ENCODE measurements around the gene FAM117B. TPM values are rescaled to one million over a fixed set of nuclear protein-coding genes. Genes with fewer than 3 reads are reported as not detected.

FAM117B gene
- total and polyA plus RNA-seq, 4 donors, result 0.65 to 3.4 (median 2.4) TPM

DNA sequence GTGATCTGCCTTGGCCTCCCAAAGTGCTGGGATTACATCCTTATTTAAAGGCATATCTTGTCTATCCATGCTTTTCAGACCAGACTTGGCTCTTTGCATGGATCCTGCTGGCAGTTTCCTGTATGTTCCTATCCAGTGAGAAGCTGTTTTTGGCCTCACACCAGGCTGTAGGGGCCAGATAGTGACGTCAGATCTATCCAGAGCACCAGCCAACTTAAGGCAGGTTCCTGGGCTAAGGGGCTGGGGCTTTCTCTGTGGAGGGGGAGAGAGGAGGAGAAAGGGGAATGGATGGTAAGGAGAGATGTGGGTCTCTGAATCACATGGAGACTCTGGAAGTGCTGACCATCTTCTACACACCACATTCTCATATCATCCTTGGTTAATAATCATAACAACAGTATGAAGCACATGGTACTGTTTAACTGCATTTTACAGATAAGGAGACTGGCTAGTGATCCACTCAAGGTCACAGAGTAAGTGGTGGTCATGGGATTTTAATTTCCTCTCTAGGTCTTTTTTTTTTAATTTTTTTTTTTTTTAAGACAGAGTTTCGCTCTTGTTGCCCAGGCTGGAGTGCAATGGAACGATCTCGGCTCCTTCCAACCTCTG is 2.0 kb upstream of the FAM117B start:
- no peak for DNase-seq (ENCODE audit: low spot score)
- Histone ChIP-seq H3K4me3 (ENCODE audit: low read depth in 1 of 3, low read length in 3 of 3) (no peak overlapping the region), H3K9me3 (ENCODE audit: control insufficient read depth in 4 of 4, low read length in 3 of 4) (no peaks in the 10 kb centered on the region), H3K27ac (ENCODE audit: low read depth in 1 of 2, low read length in 2 of 2) (peak overlapping the region in 1 of 2 donors; percentile 46), H3K27me3 (ENCODE audit: control insufficient read depth in 4 of 4, insufficient read depth in 4 of 4, low read length in 3 of 4) (no peaks in the 10 kb centered on the region), H3K4me1 (ENCODE audit: control insufficient read depth in 4 of 4, insufficient read depth in 4 of 4, low read length in 3 of 4) (peaks cover under 1 to 14% (median 6%) of the 10 kb centered on the region in 4 donors), H3K9ac (ENCODE audit: low read depth in 1 of 2, low read length in 2 of 2) (no peak overlapping the region), H3K36me3 (ENCODE audit: control insufficient read depth in 4 of 4, insufficient read depth in 3 of 4, low read depth in 1 of 4, low read length in 3 of 4) (no peaks in the 10 kb centered on the region)
- TF ChIP-seq, protein P1, sequence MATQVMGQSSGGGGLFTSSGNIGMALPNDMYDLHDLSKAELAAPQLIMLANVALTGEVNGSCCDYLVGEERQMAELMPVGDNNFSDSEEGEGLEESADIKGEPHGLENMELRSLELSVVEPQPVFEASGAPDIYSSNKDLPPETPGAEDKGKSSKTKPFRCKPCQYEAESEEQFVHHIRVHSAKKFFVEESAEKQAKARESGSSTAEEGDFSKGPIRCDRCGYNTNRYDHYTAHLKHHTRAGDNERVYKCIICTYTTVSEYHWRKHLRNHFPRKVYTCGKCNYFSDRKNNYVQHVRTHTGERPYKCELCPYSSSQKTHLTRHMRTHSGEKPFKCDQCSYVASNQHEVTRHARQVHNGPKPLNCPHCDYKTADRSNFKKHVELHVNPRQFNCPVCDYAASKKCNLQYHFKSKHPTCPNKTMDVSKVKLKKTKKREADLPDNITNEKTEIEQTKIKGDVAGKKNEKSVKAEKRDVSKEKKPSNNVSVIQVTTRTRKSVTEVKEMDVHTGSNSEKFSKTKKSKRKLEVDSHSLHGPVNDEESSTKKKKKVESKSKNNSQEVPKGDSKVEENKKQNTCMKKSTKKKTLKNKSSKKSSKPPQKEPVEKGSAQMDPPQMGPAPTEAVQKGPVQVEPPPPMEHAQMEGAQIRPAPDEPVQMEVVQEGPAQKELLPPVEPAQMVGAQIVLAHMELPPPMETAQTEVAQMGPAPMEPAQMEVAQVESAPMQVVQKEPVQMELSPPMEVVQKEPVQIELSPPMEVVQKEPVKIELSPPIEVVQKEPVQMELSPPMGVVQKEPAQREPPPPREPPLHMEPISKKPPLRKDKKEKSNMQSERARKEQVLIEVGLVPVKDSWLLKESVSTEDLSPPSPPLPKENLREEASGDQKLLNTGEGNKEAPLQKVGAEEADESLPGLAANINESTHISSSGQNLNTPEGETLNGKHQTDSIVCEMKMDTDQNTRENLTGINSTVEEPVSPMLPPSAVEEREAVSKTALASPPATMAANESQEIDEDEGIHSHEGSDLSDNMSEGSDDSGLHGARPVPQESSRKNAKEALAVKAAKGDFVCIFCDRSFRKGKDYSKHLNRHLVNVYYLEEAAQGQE (IDR thresholded peaks at IDR 0.05), result no peak
- TF ChIP-seq EGR1 (IDR thresholded peaks at IDR 0.05; ENCODE audit: low read depth in 2 of 2) (no peak), YY1 (IDR thresholded peaks at IDR 0.05) (no peak), NR2F2 (IDR thresholded peaks at IDR 0.05) (no peak), RXRA (IDR thresholded peaks at IDR 0.05) (no peak), TAF1 (conservative IDR thresholded peaks at IDR 0.05) (no peak), GABPA (IDR thresholded peaks at IDR 0.05 in 1 of 2, conservative IDR thresholded peaks at IDR 0.05 in 1 of 2) (no peak), SP1 (IDR thresholded peaks at IDR 0.05) (no peak), RAD21 (IDR thresholded peaks at IDR 0.05) (no peak), JUND (IDR thresholded peaks at IDR 0.05) (no peak), HNF4G (IDR thresholded peaks at IDR 0.05) (no peak), FOXA1 (IDR thresholded peaks at IDR 0.05) (no peak), FOXA2 (IDR thresholded peaks at IDR 0.05) (no peak), HNF4A (conservative IDR thresholded peaks at IDR 0.05) (no peak)
- TF ChIP-seq, protein P2, sequence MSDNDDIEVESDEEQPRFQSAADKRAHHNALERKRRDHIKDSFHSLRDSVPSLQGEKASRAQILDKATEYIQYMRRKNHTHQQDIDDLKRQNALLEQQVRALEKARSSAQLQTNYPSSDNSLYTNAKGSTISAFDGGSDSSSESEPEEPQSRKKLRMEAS (IDR thresholded peaks at IDR 0.05), result no peak
- TF ChIP-seq, protein P3, sequence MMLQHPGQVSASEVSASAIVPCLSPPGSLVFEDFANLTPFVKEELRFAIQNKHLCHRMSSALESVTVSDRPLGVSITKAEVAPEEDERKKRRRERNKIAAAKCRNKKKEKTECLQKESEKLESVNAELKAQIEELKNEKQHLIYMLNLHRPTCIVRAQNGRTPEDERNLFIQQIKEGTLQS (IDR thresholded peaks at IDR 0.05), result no peak
- TF ChIP-seq, protein P4, sequence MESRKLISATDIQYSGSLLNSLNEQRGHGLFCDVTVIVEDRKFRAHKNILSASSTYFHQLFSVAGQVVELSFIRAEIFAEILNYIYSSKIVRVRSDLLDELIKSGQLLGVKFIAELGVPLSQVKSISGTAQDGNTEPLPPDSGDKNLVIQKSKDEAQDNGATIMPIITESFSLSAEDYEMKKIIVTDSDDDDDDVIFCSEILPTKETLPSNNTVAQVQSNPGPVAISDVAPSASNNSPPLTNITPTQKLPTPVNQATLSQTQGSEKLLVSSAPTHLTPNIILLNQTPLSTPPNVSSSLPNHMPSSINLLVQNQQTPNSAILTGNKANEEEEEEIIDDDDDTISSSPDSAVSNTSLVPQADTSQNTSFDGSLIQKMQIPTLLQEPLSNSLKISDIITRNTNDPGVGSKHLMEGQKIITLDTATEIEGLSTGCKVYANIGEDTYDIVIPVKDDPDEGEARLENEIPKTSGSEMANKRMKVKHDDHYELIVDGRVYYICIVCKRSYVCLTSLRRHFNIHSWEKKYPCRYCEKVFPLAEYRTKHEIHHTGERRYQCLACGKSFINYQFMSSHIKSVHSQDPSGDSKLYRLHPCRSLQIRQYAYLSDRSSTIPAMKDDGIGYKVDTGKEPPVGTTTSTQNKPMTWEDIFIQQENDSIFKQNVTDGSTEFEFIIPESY (IDR thresholded peaks at IDR 0.05), result no peak
- TF ChIP-seq, protein P5, sequence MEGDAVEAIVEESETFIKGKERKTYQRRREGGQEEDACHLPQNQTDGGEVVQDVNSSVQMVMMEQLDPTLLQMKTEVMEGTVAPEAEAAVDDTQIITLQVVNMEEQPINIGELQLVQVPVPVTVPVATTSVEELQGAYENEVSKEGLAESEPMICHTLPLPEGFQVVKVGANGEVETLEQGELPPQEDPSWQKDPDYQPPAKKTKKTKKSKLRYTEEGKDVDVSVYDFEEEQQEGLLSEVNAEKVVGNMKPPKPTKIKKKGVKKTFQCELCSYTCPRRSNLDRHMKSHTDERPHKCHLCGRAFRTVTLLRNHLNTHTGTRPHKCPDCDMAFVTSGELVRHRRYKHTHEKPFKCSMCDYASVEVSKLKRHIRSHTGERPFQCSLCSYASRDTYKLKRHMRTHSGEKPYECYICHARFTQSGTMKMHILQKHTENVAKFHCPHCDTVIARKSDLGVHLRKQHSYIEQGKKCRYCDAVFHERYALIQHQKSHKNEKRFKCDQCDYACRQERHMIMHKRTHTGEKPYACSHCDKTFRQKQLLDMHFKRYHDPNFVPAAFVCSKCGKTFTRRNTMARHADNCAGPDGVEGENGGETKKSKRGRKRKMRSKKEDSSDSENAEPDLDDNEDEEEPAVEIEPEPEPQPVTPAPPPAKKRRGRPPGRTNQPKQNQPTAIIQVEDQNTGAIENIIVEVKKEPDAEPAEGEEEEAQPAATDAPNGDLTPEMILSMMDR (IDR thresholded peaks at IDR 0.05; ENCODE audit: low read depth, low read length, missing input control), result no peak
- 67% methylated on average over 4 of the region's 4 CpGs for WGBS
